ENCODE results near the gene ATAD3A.

- TF ChIP-seq CTCF (IDR thresholded peaks at IDR 0.05 in 8 of 11, conservative IDR thresholded peaks at IDR 0.05 in 3 of 11), result no peak
- TF ChIP-seq POLR2A (IDR thresholded peaks at IDR 0.05), result no peak
- peak in 2 of 3 donors; percentile 3 to 59 for TF ChIP-seq POLR2AphosphoS5 (IDR thresholded peaks at IDR 0.05)
Observed at GRCh38 chr1:1560178-1560577, 48.2 kb downstream of the ATAD3A start.

All from spleen (tissue), 7 donors.